ENCODE results near the gene ZMAT1.
A peak's percentile ranks its signal among the peaks of the same experiment; 100 is the strongest.
"Not testable (repeated sequence)": the region's sequence is repeated elsewhere in the genome, so short reads cannot be mapped to it uniquely, and the experiment has no call there.

Gene ZMAT1

DNA sequence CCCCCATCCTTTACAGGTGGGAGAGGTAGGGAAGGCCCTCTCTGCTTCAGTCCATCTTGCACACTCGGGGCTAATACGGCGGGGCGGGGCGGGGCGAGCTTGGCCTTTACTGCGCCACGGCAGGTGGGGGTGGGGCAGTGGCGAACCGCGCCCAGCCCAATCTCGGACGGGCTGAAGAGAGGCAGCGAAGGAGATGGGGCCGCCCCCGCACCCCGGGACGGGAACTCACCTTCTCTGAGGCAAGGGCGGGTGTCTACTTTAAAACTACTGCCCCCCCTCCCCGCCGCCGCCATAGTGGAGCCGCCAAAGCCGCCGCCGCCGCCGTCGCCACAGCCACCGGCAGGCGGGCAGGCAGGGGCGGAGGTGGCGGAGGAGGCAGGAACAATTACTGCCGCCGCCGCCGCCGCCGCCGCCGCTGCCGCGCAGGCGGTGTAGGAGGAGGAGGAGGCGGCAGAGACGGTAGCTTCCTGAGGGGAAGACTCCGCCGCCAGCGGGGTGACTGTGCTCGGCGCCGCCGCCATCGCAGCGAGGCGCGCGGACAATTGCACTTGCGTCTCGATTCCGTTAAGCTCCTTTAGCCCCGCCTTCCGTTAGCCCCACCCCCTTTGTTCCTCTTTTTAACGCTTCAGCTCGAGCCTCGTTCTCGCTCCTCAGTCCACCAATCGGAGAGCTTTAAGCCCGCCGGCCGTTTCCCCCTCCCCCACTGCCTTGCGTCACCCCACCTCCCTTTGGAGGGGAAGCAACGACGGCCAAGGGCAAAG is at the start of gene ZMAT1:
TSS of gene ZMAT1 (minus strand) at position 540 of the 761 bp plus-strand sequence. CDS start at position 521, 19 bp downstream.
- Histone ChIP-seq H3K9ac (ENCODE audit: low read length) (peak within 1 kb of the TSS; percentile 6), H3K36me3 (ENCODE audit: control insufficient read depth, low read depth, low read length) (no peaks in the 10 kb centered on the region), H3K27ac (ENCODE audit: low read length) (no peak within 1 kb of the TSS), H3K27me3 (ENCODE audit: control insufficient read depth, insufficient read depth, low read length) (peaks cover 9% of the 10 kb centered on the region), H3K9me3 (ENCODE audit: control insufficient read depth, low read depth, low read length) (peaks cover 11% of the 10 kb centered on the region), H3K4me3 (ENCODE audit: low read length) (peak within 1 kb of the TSS; percentile 61), H3K4me1 (ENCODE audit: control insufficient read depth, low read depth, low read length) (peaks cover 9% of the 10 kb centered on the region)

DNA sequence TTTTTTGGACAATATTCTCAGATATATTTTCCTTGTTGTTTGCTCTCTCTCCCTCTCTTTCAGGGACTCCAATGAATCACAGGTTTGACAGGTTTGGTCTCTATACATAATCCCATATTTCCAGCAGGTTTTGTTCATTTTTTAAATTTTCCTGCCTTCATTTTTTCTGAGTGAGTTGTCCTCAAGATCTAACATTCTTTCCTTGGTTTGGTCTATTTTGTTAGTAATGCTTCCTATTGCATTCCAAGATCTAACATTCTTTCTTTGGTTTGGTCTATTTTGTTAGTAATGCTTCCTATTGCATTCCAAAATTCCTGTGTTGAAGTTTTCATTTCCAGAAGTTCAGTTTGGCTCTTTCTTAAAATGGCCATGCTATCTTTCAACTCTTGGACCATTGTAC is 45.3 kb upstream of the ZMAT1 start:
- no peaks in the 10 kb centered on the region for H3K36me3 ChIP-seq (ENCODE audit: control insufficient read depth, low read depth, low read length)
- H3K27me3 ChIP-seq (ENCODE audit: control insufficient read depth, insufficient read depth, low read length): no peaks in the 10 kb centered on the region
- no peaks in the 10 kb centered on the region for H3K4me1 ChIP-seq (ENCODE audit: control insufficient read depth, low read depth, low read length)
- H3K4me3 ChIP-seq (ENCODE audit: low read length): no peak overlapping the region
- peaks cover 20% of the 10 kb centered on the region for H3K9me3 ChIP-seq (ENCODE audit: control insufficient read depth, low read depth, low read length)
- no peak overlapping the region for H3K9ac ChIP-seq (ENCODE audit: low read length)
- H3K27ac ChIP-seq (ENCODE audit: low read length): no peak overlapping the region

- Histone ChIP-seq H3K27ac (ENCODE audit: low read length) (no peak overlapping the region), H3K4me1 (ENCODE audit: control insufficient read depth, low read depth, low read length) (no peaks in the 10 kb centered on the region), H3K9me3 (ENCODE audit: control insufficient read depth, low read depth, low read length) (peaks cover 25% of the 10 kb centered on the region), H3K27me3 (ENCODE audit: control insufficient read depth, insufficient read depth, low read length) (no peaks in the 10 kb centered on the region), H3K4me3 (ENCODE audit: low read length) (no peak overlapping the region), H3K9ac (ENCODE audit: low read length) (no peak overlapping the region), H3K36me3 (ENCODE audit: control insufficient read depth, low read depth, low read length) (no peaks in the 10 kb centered on the region)
These were observed 41.2 kb upstream of the ZMAT1 start for GRCh38 chrX:101973066-101973465.

GRCh38 chrX:101964923-101965539 is 33.2 kb upstream of the ZMAT1 start:
- H3K27ac ChIP-seq (ENCODE audit: low read length); H3K4me1 ChIP-seq (ENCODE audit: control insufficient read depth, low read depth, low read length); H3K36me3 ChIP-seq (ENCODE audit: control insufficient read depth, low read depth, low read length); H3K9ac ChIP-seq (ENCODE audit: low read length); H3K4me3 ChIP-seq (ENCODE audit: low read length): not testable (repeated sequence)
- H3K27me3 ChIP-seq (ENCODE audit: control insufficient read depth, insufficient read depth, low read length): peaks cover 24% of the 10 kb centered on the region
- H3K9me3 ChIP-seq (ENCODE audit: control insufficient read depth, low read depth, low read length): peaks cover 35% of the 10 kb centered on the region

- Histone ChIP-seq H3K9ac (ENCODE audit: low read length) (no peak overlapping the region), H3K27ac (ENCODE audit: low read length) (no peak overlapping the region), H3K27me3 (ENCODE audit: control insufficient read depth, insufficient read depth, low read length) (peaks cover 35% of the 10 kb centered on the region), H3K4me3 (ENCODE audit: low read length) (no peak overlapping the region), H3K9me3 (ENCODE audit: control insufficient read depth, low read depth, low read length) (peaks cover 16% of the 10 kb centered on the region), H3K4me1 (ENCODE audit: control insufficient read depth, low read depth, low read length) (peaks cover 6% of the 10 kb centered on the region), H3K36me3 (ENCODE audit: control insufficient read depth, low read depth, low read length) (no peaks in the 10 kb centered on the region)
These were observed 26.3 kb upstream of the ZMAT1 start for GRCh38 chrX:101958139-101958538.

DNA sequence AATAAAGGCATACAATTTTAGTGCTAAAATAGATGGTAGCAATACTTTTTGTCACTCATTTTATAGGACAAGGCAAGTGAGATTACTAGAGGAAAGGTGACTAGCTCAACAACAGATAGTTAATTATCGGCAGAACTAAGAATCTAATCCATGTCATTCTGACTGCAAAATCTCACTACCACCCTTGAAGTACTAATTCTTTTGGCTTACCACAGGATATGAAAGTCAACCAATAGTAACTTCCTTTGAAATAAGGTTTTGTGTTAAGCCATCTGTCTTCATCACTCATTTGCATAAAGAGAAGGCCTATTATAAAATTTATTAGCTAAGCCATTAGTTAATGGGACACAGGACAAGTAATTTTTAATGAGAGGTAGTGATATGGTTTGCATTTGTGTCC is 25.3 kb upstream of the ZMAT1 start:
- peaks cover 15% of the 10 kb centered on the region for H3K9me3 ChIP-seq (ENCODE audit: control insufficient read depth, low read depth, low read length)
- peaks cover 6% of the 10 kb centered on the region for H3K4me1 ChIP-seq (ENCODE audit: control insufficient read depth, low read depth, low read length)
- H3K9ac ChIP-seq (ENCODE audit: low read length): no peak overlapping the region
- no peak overlapping the region for H3K27ac ChIP-seq (ENCODE audit: low read length)
- no peaks in the 10 kb centered on the region for H3K36me3 ChIP-seq (ENCODE audit: control insufficient read depth, low read depth, low read length)
- peaks cover 33% of the 10 kb centered on the region for H3K27me3 ChIP-seq (ENCODE audit: control insufficient read depth, insufficient read depth, low read length)
- H3K4me3 ChIP-seq (ENCODE audit: low read length): no peak overlapping the region

- Histone ChIP-seq H3K36me3 (ENCODE audit: control insufficient read depth, low read depth, low read length) (no peaks in the 10 kb centered on the region), H3K9me3 (ENCODE audit: control insufficient read depth, low read depth, low read length) (peaks cover 15% of the 10 kb centered on the region), H3K9ac (ENCODE audit: low read length) (no peak overlapping the region), H3K27me3 (ENCODE audit: control insufficient read depth, insufficient read depth, low read length) (peaks cover 27% of the 10 kb centered on the region), H3K27ac (ENCODE audit: low read length) (no peak overlapping the region), H3K4me1 (ENCODE audit: control insufficient read depth, low read depth, low read length) (peaks cover 6% of the 10 kb centered on the region), H3K4me3 (ENCODE audit: low read length) (no peak overlapping the region)
These were observed 24.7 kb upstream of the ZMAT1 start for GRCh38 chrX:101956556-101956955.

- no peak overlapping the region for H3K4me3 ChIP-seq (ENCODE audit: low read length)
- no peak overlapping the region for H3K27ac ChIP-seq (ENCODE audit: low read length)
- no peaks in the 10 kb centered on the region for H3K4me1 ChIP-seq (ENCODE audit: control insufficient read depth, low read depth, low read length)
- H3K27me3 ChIP-seq (ENCODE audit: control insufficient read depth, insufficient read depth, low read length): no peaks in the 10 kb centered on the region
- peaks cover 9% of the 10 kb centered on the region for H3K9me3 ChIP-seq (ENCODE audit: control insufficient read depth, low read depth, low read length)
- no peak overlapping the region for H3K9ac ChIP-seq (ENCODE audit: low read length)
- no peaks in the 10 kb centered on the region for H3K36me3 ChIP-seq (ENCODE audit: control insufficient read depth, low read depth, low read length)
These were observed 18.8 kb upstream of the ZMAT1 start for GRCh38 chrX:101950581-101950980.

DNA sequence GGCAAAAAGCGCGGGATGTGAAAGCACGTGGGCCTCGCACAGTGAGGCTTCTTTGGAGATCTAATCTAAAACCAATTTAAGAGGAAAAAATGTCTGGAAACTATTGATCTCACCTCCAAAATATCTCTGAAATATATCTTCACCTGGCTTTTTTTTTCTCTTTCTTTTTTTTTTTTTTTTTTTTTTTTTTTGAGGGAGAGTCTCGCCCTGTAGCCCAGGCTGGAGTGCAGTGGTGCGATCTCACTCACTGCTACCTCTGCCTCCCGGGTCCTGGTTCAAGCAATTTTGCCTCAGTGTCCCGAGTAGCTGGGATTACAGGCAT is 383 bp upstream of the ZMAT1 start:
- H3K9me3 ChIP-seq (ENCODE audit: control insufficient read depth, low read depth, low read length): peaks cover 11% of the 10 kb centered on the region
- H3K36me3 ChIP-seq (ENCODE audit: control insufficient read depth, low read depth, low read length): no peaks in the 10 kb centered on the region
- peak overlapping the region; percentile 61 for H3K4me3 ChIP-seq (ENCODE audit: low read length)
- H3K27ac ChIP-seq (ENCODE audit: low read length): no peak overlapping the region
- peaks cover 5% of the 10 kb centered on the region for H3K4me1 ChIP-seq (ENCODE audit: control insufficient read depth, low read depth, low read length)
- peaks cover 9% of the 10 kb centered on the region for H3K27me3 ChIP-seq (ENCODE audit: control insufficient read depth, insufficient read depth, low read length)
- no peak overlapping the region for H3K9ac ChIP-seq (ENCODE audit: low read length)

DNA sequence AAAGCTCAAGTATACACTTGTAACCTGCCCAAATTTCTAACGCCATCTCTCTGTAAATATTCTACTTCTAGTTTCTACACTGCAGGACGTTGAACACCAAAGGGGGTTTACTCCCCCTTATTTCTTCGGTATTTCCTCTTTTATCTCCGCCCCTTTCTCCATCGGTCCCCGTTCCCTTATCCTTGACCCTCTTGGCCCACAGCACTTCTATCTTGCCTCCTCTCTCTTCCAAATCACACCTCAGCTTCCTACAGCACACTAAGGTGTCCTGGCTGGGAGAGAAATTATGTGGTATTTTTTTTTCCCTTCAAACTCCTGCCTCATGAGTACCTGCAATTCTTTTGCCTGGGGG is 715 bp downstream of the ZMAT1 start:
- peaks cover 11% of the 10 kb centered on the region for H3K9me3 ChIP-seq (ENCODE audit: control insufficient read depth, low read depth, low read length)
- H3K4me1 ChIP-seq (ENCODE audit: control insufficient read depth, low read depth, low read length): peaks cover 9% of the 10 kb centered on the region
- H3K27me3 ChIP-seq (ENCODE audit: control insufficient read depth, insufficient read depth, low read length): peaks cover 9% of the 10 kb centered on the region
- H3K27ac ChIP-seq (ENCODE audit: low read length): no peak overlapping the region
- peak overlapping the region; percentile 6 for H3K9ac ChIP-seq (ENCODE audit: low read length)
- H3K4me3 ChIP-seq (ENCODE audit: low read length): peak overlapping the region; percentile 61
- no peaks in the 10 kb centered on the region for H3K36me3 ChIP-seq (ENCODE audit: control insufficient read depth, low read depth, low read length)

DNA sequence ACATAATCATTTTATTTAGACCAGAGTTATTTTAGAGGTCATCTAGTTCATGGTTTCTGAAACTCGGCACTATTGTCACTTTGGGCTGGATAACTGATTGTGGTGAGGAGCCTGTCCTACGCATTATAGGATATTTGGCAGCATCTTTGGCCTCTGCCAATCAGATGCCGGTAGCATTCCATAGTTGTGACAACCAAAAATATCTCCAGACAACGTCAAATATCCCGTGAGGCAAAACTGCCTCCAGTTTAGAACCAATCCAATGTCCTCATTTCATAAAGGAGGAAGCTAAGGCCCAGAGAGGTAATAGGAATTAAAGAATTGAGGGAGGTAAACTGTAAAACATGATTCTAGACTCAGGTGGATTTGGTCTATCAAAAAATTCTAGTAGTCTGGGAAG is 6.1 kb downstream of the ZMAT1 start:
- Histone ChIP-seq H3K27ac (ENCODE audit: low read length) (no peak overlapping the region), H3K9me3 (ENCODE audit: control insufficient read depth, low read depth, low read length) (peaks cover 4% of the 10 kb centered on the region), H3K4me3 (ENCODE audit: low read length) (no peak overlapping the region), H3K4me1 (ENCODE audit: control insufficient read depth, low read depth, low read length) (peaks cover 9% of the 10 kb centered on the region), H3K27me3 (ENCODE audit: control insufficient read depth, insufficient read depth, low read length) (no peaks in the 10 kb centered on the region), H3K36me3 (ENCODE audit: control insufficient read depth, low read depth, low read length) (no peaks in the 10 kb centered on the region), H3K9ac (ENCODE audit: low read length) (no peak overlapping the region)

GRCh38 chrX:101918751-101919150 is 13.1 kb downstream of the ZMAT1 start:
- Histone ChIP-seq H3K4me3 (ENCODE audit: low read length) (no peak overlapping the region), H3K27me3 (ENCODE audit: control insufficient read depth, insufficient read depth, low read length) (no peaks in the 10 kb centered on the region), H3K36me3 (ENCODE audit: control insufficient read depth, low read depth, low read length) (no peaks in the 10 kb centered on the region), H3K9me3 (ENCODE audit: control insufficient read depth, low read depth, low read length) (peaks cover 20% of the 10 kb centered on the region), H3K27ac (ENCODE audit: low read length) (no peak overlapping the region), H3K4me1 (ENCODE audit: control insufficient read depth, low read depth, low read length) (no peaks in the 10 kb centered on the region), H3K9ac (ENCODE audit: low read length) (no peak overlapping the region)
